Upper lobe of right lung (tissue), 1 donor: ENCODE data around the gene PRAME. TPM values are rescaled to one million over a fixed set of nuclear protein-coding genes. Genes with fewer than 3 reads are reported as not detected.

ENCODE experiments used
- ATAC-seq: fragments of 200-7000 bp; cut with Tn5 transposase; one replicate; pipeline ENCODE4 v1.9.1; 2020; ENCODE audit warnings: mild to moderate bottlenecking, moderate library complexity
- DNase-seq: peaks from one replicate; pipeline ENCODE4 v3.0.0-alpha.2; 2020
- H3K27ac ChIP-seq: fragments of 200-600 bp; one replicate; pipeline ENCODE4 v1.8.0; 2022
- H3K27me3 ChIP-seq: fragments of 200-600 bp; one replicate; pipeline ENCODE4 v1.8.0; 2022; ENCODE audit warnings: mild to moderate bottlenecking
- H3K36me3 ChIP-seq: fragments of 200-600 bp; one replicate; pipeline ENCODE4 v1.8.0; 2022
- H3K4me1 ChIP-seq: fragments of 200-600 bp; one replicate; pipeline ENCODE4 v1.8.0; 2022
- H3K4me3 ChIP-seq: fragments of 200-600 bp; one replicate; pipeline ENCODE4 v1.8.0; 2022; ENCODE audit warnings: mild to moderate bottlenecking
- H3K9me3 ChIP-seq: fragments of 200-600 bp; one replicate; pipeline ENCODE4 v1.8.0; 2022
- CTCF ChIP-seq: fragments of 200-600 bp; IDR thresholded peaks from one replicate; pipeline ENCODE4 v1.8.0; 2022; ENCODE audit warnings: antibody characterized with exemption
- intact Hi-C: fragments of 100-400 bp; cut with DNase I; formaldehyde crosslinking; loops from one replicate; pipeline ENCODE4 v1.11.0; 2022
- total RNA-seq: library from RNA; stranded (reverse); fragmentation: NEBNext Ultra II Directional; extraction: Animal tissue kit (Norgen Biotek cat#: 25700); gene quantifications from one replicate; pipeline ENCODE4 v1.2.1, GENCODE V29; 2021
- donor health status: DM: no; HTN: yes; CAD: no; lungs with severe emphysema.

Gene PRAME
- total RNA-seq, 1 donor from 2014 or later: not detected

GRCh38 chr22:22550789-22551434 lies 8.2 kb downstream of the PRAME start:
- TF ChIP-seq CTCF: no peak
- ATAC-seq: no peak
- Histone ChIP-seq H3K27me3 (no peaks in the 10 kb centered on the region), H3K9me3 (no peaks in the 10 kb centered on the region), H3K27ac (no peak overlapping the region), H3K36me3 (no peaks in the 10 kb centered on the region), H3K4me1 (no peaks in the 10 kb centered on the region), H3K4me3 (no peak overlapping the region)
- no peak for DNase-seq
- intact Hi-C loops: no loop called here

GRCh38 chr22:22548910-22549309 lies 10.2 kb downstream of the PRAME start:
- H3K4me1 ChIP-seq: no peaks in the 10 kb centered on the region
- no peak overlapping the region for H3K27ac ChIP-seq
- DNase-seq (no peak), ATAC-seq (no peak)
- no peaks in the 10 kb centered on the region for H3K27me3 ChIP-seq
- no peak overlapping the region for H3K4me3 ChIP-seq
- TF ChIP-seq CTCF: no peak
- H3K9me3 ChIP-seq: no peaks in the 10 kb centered on the region
- no peaks in the 10 kb centered on the region for H3K36me3 ChIP-seq
- intact Hi-C loops: no loop called here

GRCh38 chr22:22548317-22548716 lies 10.7 kb downstream of the PRAME start:
- no peak for TF ChIP-seq CTCF
- Histone ChIP-seq H3K4me3 (no peak overlapping the region), H3K27ac (no peak overlapping the region), H3K9me3 (no peaks in the 10 kb centered on the region), H3K36me3 (no peaks in the 10 kb centered on the region), H3K4me1 (no peaks in the 10 kb centered on the region), H3K27me3 (no peaks in the 10 kb centered on the region)
- intact Hi-C loops: no loop called here
- DNase-seq (no peak), ATAC-seq (no peak)

- intact Hi-C loops: no loop called here
- TF ChIP-seq CTCF: no peak
These were observed 11.3 kb downstream of the PRAME start for GRCh38 chr22:22547692-22548300.

GRCh38 chr22:22547226-22547625 lies 11.8 kb downstream of the PRAME start:
- ATAC-seq (no peak), DNase-seq (no peak)
- Histone ChIP-seq H3K4me3 (no peak overlapping the region), H3K27me3 (no peaks in the 10 kb centered on the region), H3K9me3 (no peaks in the 10 kb centered on the region), H3K4me1 (no peaks in the 10 kb centered on the region), H3K27ac (no peak overlapping the region), H3K36me3 (no peaks in the 10 kb centered on the region)
- intact Hi-C loops: no loop called here
- TF ChIP-seq CTCF: no peak

More at GRCh38 chr22:22547692-22548300, 11.3 kb downstream of the PRAME start:
- H3K27ac ChIP-seq: no peak overlapping the region
- no peak overlapping the region for H3K4me3 ChIP-seq
- no peak for DNase-seq
- H3K4me1 ChIP-seq: no peaks in the 10 kb centered on the region
- ATAC-seq: no peak
- no peaks in the 10 kb centered on the region for H3K36me3 ChIP-seq
- no peaks in the 10 kb centered on the region for H3K9me3 ChIP-seq
- H3K27me3 ChIP-seq: no peaks in the 10 kb centered on the region
